ENCODE data around the gene B4GALT7.
"Not testable (repeated sequence)": the region's sequence is repeated elsewhere in the genome, so short reads cannot be mapped to it uniquely, and the experiment has no call there.

Gene B4GALT7

DNA sequence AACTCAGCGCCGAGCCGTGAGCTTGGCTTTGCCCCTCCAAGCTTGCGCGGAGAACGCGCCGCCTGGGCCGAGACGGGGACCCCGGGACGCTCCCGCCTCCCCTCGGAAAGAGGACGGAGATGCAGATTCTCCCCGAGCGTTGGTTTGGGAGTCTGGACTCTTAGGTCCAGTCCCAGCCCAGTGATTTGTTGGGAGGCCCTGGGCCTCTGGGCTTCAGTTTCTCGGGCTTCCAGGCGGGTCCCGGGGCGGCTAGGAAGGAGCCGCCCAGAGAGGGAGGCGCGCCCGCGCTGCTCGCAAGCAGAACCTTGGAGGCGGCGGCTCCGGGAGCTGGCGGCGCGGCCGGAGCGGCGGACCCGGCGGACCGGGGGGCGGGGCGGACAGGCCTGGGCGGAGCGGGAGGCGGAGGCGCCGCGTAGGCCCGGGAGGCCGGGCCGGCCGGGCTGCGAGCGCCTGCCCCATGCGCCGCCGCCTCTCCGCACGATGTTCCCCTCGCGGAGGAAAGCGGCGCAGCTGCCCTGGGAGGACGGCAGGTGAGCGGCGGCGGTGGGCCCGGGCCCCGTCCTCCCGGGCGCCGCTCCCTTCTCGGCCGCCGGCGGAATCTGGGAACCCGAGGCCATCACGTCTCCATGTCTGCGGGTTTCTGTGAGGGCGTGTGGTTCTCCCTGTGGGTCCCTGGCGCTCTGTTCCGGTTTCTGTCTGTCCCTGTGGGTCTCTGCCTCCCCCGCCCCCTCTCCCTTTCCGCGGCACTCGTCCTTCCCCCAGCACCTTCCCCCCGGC is at the start of gene B4GALT7:
TSS of gene B4GALT7 (plus strand) at position 402 of the 777 bp plus-strand sequence. CDS start at position 481, 79 bp downstream.
- DNase-seq (ENCODE audit: low read depth) = peak; percentile 72

- no peak for DNase-seq (ENCODE audit: low read depth)
Observed at GRCh38 chr5:177552839-177553455, 47.0 kb upstream of the B4GALT7 start.

DNA sequence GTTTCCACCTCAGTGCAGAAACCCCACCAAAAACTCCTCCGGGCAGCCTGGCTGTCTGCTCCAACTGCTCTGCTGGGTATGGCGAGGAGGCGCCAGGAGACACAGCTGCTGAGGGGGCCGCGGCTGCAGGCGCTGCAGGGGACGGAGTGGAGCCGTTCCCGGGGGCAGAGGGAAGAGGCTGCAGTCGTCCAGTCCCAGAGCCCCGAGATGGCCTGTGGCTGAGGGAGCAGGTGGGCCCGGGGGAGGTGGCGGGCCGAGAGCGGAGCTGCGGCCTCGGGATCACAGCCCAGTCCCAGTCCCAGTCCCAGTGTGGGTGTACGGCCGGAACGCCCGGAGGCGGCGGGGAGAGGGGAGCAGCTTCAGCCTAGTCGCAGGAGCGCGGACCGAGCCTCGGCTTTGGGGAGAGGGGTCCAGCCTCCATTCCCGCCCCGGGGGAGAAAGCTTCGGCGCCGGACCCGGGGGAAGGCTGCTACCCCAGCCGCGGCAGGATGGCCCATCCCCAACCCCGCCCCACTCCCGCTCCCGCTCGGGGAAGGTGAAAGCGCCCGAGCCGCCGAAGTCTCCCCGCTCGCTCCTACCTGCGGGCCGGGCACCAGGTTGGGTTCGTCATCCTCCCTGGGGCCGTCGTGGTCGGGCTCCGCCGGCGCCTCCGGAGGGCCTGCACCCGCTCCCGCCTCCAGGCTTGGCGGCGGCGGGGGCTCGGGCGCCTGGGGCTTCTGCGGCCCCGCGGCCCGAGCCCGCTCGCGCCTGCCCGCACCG is 46.1 kb upstream of the B4GALT7 start:
- no peak for DNase-seq (ENCODE audit: low read depth)

DNA sequence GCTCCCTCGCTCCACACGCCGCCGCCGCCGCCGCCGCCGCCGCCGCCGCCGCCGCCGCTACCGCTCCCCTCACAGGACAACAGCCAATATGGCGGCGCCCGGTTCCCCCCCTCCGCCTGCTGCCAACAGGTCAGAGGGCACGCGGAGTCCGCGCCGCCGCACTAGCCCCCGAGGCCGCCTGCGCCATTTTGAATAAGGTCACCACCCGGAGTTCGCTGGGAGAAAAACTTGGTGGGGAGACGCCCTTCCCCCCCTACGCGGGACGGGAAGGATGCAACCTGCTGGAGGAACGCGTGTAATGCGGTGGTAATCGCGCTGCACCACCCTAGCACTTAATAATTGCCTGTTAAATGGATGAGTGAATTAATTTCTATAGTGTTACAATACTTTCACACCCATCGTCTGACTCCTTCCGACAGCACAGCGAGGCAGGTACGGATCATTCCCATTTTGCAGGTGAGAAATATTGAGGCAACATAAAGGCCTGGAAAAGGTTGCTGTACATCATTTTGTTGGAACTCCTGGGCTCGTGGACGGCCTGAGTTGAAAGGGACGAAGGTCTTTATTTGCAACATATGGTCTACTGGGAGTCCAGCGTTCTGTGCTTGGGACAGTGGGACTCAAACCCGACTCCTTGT is 45.3 kb upstream of the B4GALT7 start, which contains the start of gene FAM193B:
TSS of gene FAM193B (minus strand) at position 90 of the 638 bp plus-strand sequence. CDS start 105 bp downstream, outside the sequence.
- peak; percentile 93 for DNase-seq (ENCODE audit: low read depth)

DNA sequence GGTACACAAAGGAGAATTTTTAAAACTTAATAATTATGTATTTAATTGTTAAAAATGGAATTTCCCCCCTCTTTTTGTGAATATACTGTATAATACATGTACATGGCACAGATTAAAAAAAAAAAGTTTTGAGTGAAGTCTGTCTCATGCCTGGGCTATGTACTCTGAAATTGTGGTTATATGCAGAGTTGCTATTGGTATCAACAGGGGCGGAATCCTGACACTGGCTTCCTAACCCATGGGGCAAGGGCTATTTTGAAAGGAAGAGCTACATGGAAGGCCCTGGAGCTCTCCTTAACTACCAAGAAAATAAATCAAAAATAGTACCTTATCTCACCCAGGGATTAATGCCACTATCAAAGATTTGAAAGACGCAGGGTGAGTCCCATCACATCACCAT is 44.7 kb upstream of the B4GALT7 start:
- DNase-seq (ENCODE audit: low read depth) = no peak

DNA sequence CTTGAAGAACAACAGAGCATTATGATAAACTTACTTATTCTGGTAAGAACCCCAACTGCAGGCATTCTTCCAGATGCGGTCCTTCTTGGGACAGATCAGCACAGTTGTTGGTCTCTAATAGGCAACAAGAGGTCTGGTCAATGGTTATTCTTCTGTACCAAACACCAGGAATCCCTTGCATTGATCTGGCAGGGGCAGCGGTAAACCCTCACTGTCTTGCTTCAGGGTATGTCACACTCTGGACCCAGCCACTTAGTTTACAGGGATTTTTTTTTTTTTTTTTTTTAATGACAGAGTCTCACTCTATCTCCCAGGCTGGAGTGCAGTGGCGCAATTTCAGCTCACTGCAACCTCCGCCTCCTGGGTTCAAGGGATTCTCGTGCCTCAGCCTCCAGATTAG is 44.3 kb upstream of the B4GALT7 start:
- no peak for DNase-seq (ENCODE audit: low read depth)

- DNase-seq (ENCODE audit: low read depth) = no peak
Observed at GRCh38 chr5:177557041-177557647, 42.8 kb upstream of the B4GALT7 start.

DNA sequence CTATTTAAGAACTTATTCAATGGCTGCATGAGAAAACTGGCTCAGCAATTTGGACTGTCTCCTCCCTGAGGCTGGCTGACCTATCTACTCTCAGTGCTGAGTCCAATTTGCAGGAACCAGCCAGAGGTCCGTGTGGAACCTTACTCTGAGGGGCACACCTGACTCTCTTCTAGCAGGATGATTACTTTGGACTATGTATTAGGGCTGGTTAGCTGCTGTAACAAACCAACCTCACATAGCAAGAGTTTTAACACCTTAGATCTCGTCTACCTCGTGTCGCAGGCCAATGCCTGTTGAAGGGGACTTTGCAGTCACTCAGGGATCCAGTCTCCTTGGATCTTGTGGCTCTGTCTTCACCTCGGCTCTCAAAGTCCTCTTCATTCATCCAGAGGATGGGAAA is 42.1 kb upstream of the B4GALT7 start:
- DNase-seq (ENCODE audit: low read depth) = no peak

GRCh38 chr5:177559446-177559941 is 40.4 kb upstream of the B4GALT7 start:
- not testable (repeated sequence) for DNase-seq (ENCODE audit: low read depth)

DNA sequence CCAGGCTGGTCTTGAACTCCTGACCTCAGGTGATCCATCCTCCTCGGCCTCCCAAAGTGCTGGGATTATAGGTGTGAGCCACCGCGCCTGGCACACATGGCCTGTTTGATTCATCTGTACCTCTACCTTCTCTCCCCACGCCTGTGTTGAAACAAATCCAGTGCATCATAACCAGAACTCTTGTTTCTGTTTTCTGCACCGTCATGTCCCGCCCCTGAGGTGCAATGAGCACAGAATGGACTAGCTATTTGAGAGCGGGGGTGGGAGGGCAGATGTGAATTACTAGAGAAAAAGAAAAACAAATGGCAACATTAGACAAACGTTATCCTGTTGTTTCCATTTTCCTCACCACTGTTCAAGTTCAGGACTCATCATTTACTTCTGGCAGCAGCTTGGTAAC is 34.9 kb upstream of the B4GALT7 start:
- no peak for DNase-seq (ENCODE audit: low read depth)

- DNase-seq (ENCODE audit: low read depth) = no peak
Observed at GRCh38 chr5:177568326-177568725, 31.6 kb upstream of the B4GALT7 start.

GRCh38 chr5:177569894-177570293 is 30.0 kb upstream of the B4GALT7 start:
- DNase-seq (ENCODE audit: low read depth) = no peak

DNA sequence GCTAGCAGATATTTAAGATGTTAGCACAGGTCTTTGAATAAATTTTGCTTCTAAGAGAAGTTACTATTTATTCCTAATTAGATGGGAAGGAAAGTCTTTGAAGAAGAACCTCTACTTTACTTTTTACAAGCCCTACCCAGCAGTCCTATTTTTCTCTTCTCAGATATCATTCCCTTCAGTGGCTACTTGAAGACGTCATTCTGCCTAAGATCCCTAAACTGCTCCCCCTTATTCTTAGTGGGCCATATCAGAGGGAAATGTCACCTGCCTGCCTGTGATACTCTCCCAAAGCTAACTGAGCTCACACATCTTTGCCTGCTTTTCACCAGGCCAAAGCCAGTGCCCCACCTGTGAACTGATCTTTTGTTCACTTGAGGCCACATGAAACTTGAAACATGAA is 24.4 kb upstream of the B4GALT7 start:
- no peak for DNase-seq (ENCODE audit: low read depth)

DNA sequence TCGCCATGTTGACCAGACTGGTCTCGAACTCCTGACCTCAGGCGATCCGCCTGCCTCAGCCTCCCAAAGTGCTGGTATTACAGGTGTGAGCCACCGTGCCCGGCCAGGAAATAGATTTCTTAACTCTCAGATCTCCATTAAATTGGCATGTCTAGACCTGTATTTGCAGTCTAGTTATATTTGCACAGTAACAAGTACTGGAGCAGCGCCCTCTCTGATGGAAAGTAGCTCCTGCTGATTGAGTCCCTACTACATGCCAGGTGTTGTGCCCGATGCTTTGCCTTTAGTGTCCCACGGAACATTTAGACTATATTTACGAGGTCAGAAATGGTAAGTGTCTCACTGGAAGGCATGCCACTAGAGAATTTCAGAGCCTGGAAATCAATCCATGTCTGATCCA is 23.8 kb upstream of the B4GALT7 start:
- DNase-seq (ENCODE audit: low read depth) = no peak

DNA sequence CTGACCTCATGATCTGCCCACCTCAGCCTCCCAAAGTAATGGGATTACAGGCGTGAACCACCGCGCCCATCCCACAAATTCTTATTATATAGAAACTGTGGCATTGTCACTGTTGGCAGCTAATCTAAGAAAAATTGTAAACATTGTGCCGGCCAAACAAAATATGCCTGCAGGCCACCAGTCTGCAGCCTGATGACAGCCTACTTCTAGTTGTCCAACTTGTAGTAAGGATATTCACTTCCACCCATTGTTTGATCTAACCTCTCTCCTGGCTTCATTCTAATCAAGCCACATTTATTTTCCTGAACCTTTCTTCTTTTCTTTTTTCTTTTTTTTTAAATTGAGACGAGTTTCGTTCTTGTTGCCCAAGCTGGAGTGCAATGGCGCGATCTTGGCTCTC is 21.6 kb upstream of the B4GALT7 start:
- DNase-seq (ENCODE audit: low read depth) = no peak

- DNase-seq (ENCODE audit: low read depth) = no peak
Observed at GRCh38 chr5:177588413-177588909, 11.5 kb upstream of the B4GALT7 start.

DNA sequence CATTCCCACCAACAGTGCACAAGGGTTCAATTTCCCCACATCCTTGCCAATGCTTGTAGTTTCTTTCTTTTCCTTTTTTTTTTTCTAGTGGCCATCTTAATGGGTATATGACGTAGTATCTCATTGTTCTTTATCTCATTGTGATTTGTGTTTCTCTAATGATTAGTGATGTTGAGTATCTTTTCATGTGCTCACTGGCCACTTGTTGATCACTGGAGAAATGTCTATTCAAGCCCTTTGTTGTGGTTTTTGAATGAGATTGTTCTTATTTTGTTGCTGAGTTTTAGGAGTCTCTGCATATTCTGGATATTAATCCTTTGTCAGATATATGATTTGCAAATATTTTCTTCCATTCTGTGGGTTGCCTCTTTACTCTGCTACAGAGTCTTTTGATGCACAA is 9.5 kb upstream of the B4GALT7 start:
- DNase-seq (ENCODE audit: low read depth) = no peak

DNA sequence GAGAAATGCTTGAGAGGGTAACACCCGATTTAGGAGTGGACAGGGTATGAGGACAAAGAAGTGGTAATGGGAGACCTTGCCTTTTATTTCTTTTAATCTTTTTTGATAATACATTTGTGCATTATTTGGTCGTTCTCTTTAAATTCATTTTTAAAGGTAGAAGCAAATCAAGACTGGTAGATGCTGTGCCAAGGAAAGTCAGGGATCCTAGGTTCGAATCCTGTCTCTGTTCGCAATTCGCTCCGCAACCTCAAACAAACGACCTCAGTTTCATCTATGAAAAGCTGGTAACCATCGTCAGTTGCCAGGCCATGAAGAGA is 8.3 kb upstream of the B4GALT7 start:
- DNase-seq (ENCODE audit: low read depth) = no peak

DNA sequence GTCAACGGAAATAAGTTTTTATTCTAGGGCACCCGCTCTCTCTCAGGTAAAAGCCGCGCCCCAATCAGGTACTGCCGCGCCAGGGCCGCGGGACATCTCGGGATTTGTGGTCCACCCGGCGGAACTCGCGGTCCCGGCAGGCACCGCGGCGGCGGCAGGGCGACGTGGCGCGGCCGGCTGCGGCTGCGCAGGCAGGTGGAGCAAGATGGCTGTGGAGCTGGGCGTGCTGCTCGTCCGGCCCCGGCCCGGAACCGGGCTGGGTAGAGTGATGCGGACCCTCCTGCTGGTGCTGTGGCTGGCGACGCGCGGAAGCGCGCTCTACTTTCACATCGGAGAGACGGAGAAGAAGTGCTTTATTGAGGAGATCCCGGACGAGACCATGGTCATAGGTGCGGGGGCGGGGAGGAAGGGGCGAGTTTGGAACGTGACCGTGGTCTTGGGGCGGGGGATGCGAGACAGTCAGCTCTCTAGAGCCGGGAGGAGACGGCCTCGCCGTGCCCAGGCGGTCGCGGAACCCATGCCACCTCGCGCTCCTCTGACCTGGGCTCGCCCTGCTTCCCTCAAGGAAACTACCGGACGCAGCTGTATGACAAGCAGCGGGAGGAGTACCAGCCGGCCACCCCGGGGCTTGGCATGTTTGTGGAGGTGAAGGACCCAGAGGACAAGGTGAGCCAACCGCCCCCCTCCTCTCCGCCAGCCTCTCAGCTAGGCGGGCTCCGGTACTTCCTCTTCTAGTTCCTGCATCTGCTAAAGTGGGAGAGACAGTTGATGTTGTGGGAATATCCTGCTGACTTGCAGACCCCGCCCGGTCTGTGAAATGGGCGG is 7.7 kb upstream of the B4GALT7 start, which contains the start of gene TMED9:
TSS of gene TMED9 (plus strand) at position 194 of the 825 bp plus-strand sequence. CDS start at position 206, 12 bp downstream.
- peak; percentile 75 for DNase-seq (ENCODE audit: low read depth)

DNA sequence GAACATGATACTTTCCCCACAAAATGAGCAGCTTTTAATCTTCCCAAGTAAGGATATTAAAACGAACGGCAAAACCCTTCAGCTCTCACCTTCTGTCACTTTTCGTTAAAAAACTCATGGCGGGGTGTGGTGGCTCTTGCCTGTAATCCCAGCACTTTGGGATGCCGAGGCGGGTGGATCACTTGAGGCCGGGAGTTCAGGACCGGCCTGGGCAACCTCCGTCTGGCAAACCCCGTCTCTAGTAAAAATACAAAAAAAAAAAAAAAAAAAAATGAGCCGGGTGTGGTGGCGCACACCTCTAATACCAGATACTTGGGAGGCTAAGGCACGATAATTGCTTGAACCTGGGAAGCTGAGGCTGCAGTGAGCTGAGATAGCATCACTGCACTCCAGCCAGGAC is 7.0 kb upstream of the B4GALT7 start:
- DNase-seq (ENCODE audit: low read depth) = no peak

- DNase-seq (ENCODE audit: low read depth) = no peak
Observed at GRCh38 chr5:177593511-177593910, 6.4 kb upstream of the B4GALT7 start.

All from stimulated activated CD8-positive, alpha-beta memory T cell treated with anti-CD3 and anti-CD28 coated beads, Interleukin-12 subunit alpha, Interleukin-12 subunit beta, amount 100 ng/mL, for 1 hour (primary cell).